ENCODE results near the gene LRRC3C.
"Not testable (repeated sequence)": the region's sequence is repeated elsewhere in the genome, so short reads cannot be mapped to it uniquely, and the experiment has no call there.

Gene LRRC3C

GRCh38 chr17:39927101-39927928 lies at the start of gene LRRC3C, which contains the start of gene ORMDL3:
TSS of gene LRRC3C (plus strand) at chr17:39927732. CDS start at chr17:39941524, 13,792 bp downstream.
TSS of gene ORMDL3 (minus strand) at chr17:39927601. CDS start at chr17:39924203, 3,398 bp downstream.
- DNase-seq: peak; percentile 85

- not testable (repeated sequence) for DNase-seq
These were observed 41.4 kb upstream of the LRRC3C start for GRCh38 chr17:39886102-39886501.

GRCh38 chr17:39887078-39887477 lies 40.5 kb upstream of the LRRC3C start:
- DNase-seq: no peak

GRCh38 chr17:39889200-39889599 lies 38.3 kb upstream of the LRRC3C start:
- no peak for DNase-seq

- no peak for DNase-seq
These were observed 32.7 kb upstream of the LRRC3C start for GRCh38 chr17:39894681-39895376.

GRCh38 chr17:39898088-39898487 lies 29.4 kb upstream of the LRRC3C start:
- no peak for DNase-seq

GRCh38 chr17:39899215-39899614 lies 28.3 kb upstream of the LRRC3C start:
- no peak for DNase-seq

- not testable (repeated sequence) for DNase-seq
These were observed 25.5 kb upstream of the LRRC3C start for GRCh38 chr17:39902027-39902426.

GRCh38 chr17:39903158-39903884 lies 24.2 kb upstream of the LRRC3C start:
- DNase-seq: no peak

- no peak for DNase-seq
These were observed 22.6 kb upstream of the LRRC3C start for GRCh38 chr17:39904990-39905288.

GRCh38 chr17:39908789-39909352 lies 18.7 kb upstream of the LRRC3C start:
- DNase-seq: no peak

GRCh38 chr17:39913989-39914388 lies 13.5 kb upstream of the LRRC3C start:
- no peak for DNase-seq

GRCh38 chr17:39915559-39915958 lies 12.0 kb upstream of the LRRC3C start:
- DNase-seq: no peak

GRCh38 chr17:39916918-39917317 lies 10.6 kb upstream of the LRRC3C start:
- no peak for DNase-seq

GRCh38 chr17:39919087-39919683 lies 8.3 kb upstream of the LRRC3C start:
- no peak for DNase-seq

- peak; percentile 18 for DNase-seq
These were observed 7.0 kb upstream of the LRRC3C start for GRCh38 chr17:39920218-39921210.

- DNase-seq: no peak
These were observed 6.2 kb upstream of the LRRC3C start for GRCh38 chr17:39921323-39921722.

GRCh38 chr17:39922006-39922405 lies 5.5 kb upstream of the LRRC3C start:
- no peak for DNase-seq

- DNase-seq: no peak
These were observed 4.3 kb upstream of the LRRC3C start for GRCh38 chr17:39923230-39923629.

- DNase-seq: no peak
These were observed 3.5 kb upstream of the LRRC3C start for GRCh38 chr17:39923836-39924690.

- no peak for DNase-seq
These were observed 2.9 kb upstream of the LRRC3C start for GRCh38 chr17:39924691-39925055.
